Bone marrow (tissue), 2 donors: ENCODE measurements around the gene THNSL1.
"Not testable (repeated sequence)": the region's sequence is repeated elsewhere in the genome, so short reads cannot be mapped to it uniquely, and the experiment has no call there.

Experiments used
- DNase-seq, 2 donors: peaks; one replicate each; lab custom pipeline; 2025; lab: John Stamatoyannopoulos, UW

The THNSL1 gene

DNA sequence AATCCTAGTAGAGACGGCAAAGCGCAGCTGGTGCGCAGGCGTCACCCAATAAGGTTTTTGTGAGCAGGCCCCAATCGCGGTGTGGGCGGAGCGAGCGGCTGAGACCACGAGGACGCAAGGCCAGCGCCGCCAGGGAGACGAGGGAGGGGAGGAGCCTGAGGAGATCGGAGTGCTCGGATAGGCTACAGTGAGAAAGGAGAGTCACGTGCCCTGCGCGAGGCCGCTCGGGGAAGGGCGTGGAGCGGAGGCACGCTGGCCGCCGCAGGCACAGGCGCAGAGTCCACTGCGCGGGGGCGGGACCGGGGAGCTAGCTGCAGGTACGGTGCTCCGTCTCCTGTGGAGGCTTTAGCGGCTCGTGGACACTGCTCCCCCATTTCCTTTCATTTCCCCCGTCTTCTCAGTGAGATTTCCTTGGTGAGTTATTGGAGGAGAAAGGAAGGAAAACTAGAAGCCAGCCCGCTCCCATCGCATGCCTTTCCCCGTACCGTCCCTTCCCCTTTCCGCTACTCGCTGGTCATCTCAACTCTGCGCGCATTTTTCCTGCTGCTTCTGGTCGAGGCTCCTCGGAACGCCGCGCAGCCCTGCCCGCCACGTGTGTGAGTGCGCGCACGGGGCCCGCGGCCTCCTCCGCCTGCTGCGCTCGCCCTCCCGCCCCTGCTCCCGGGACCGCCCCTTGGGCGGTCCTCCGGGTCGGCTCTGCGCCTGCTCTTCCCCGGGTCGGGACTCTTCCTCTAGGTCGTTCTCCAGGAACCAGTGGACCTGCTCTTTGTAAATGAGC, at the start of gene THNSL1:
THNSL1 (plus strand) TSS at position 237 of the 778 bp plus-strand sequence. CDS start 6,612 bp downstream, outside the sequence.
- peak; percentile 73 to 75 for DNase-seq

DNA sequence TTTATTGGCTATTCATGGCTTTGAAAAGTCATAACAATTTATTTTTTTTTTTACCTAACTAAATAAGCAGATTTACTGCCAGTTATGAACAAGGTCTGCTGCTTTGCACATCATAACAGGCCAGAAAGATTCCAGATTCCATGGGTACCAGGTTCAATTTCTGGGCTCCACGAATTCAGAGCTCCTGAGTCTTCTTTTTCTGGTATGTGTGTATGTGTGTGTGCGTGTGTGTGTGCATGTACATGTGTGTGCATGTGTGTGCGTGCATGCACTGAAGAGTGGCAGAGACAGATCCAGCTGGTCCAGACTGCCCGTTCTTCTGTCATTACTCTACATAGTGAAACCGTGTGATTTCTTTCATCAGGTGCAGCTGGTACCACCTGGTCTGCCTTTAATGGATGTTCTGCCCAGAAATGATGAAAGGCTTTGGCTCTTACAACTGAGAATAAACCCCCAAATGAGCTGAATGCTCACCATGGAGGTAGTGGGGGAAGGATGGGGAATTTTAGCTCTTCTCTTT, 49.4 kb upstream of the THNSL1 start:
- no peak for DNase-seq

DNA sequence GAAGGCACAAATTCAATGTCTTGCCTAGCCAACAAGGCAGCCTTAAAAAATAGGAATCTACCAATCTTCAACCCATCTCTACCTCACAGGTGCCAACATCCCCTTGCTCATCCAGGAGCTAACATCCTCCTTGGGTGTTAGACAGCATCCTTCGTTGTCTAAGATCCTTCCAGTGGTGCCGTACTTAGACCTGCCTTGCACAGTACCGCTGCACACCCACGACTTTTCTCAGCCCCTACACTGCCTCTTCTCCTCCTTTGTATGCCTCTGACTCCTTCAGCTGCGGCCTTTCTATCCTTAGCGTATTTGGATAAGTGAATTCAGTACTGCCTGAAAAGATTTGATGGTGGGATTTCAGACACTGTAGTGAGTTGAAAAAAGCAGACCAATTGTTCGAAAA, 48.1 kb upstream of the THNSL1 start:
- no peak for DNase-seq

DNA sequence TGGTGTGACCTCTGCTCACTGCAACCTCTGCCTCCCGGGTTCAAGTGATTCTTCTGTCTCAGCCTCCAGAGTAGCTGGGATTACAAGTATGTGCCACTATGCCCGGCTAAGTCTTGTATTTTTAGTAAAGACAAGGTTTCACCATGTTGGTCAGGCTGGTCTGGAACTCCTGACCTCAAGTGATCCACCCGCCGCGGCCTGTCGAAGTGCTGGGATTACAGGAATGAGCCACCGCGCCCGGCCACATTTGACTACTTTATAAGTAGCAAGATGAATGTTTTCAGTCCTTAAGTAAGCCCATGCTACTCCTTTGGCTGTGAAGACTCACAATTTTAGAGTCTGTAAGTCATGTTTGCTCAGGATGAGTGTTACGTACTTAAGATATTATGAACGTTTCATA, 47.5 kb upstream of the THNSL1 start:
- DNase-seq = not testable (repeated sequence)

GRCh38 chr10:24969841-24970281, 46.6 kb upstream of the THNSL1 start:
- no peak for DNase-seq

GRCh38 chr10:24971374-24971773, 45.0 kb upstream of the THNSL1 start:
- DNase-seq = no peak

GRCh38 chr10:24973163-24973562, 43.2 kb upstream of the THNSL1 start:
- no peak for DNase-seq

- DNase-seq = no peak
Observed at GRCh38 chr10:24974976-24975375, 41.4 kb upstream of the THNSL1 start.

- no peak for DNase-seq
Observed at GRCh38 chr10:24979685-24980084, 36.7 kb upstream of the THNSL1 start.

- no peak for DNase-seq
Observed at GRCh38 chr10:24981161-24981710, 35.2 kb upstream of the THNSL1 start.

DNA sequence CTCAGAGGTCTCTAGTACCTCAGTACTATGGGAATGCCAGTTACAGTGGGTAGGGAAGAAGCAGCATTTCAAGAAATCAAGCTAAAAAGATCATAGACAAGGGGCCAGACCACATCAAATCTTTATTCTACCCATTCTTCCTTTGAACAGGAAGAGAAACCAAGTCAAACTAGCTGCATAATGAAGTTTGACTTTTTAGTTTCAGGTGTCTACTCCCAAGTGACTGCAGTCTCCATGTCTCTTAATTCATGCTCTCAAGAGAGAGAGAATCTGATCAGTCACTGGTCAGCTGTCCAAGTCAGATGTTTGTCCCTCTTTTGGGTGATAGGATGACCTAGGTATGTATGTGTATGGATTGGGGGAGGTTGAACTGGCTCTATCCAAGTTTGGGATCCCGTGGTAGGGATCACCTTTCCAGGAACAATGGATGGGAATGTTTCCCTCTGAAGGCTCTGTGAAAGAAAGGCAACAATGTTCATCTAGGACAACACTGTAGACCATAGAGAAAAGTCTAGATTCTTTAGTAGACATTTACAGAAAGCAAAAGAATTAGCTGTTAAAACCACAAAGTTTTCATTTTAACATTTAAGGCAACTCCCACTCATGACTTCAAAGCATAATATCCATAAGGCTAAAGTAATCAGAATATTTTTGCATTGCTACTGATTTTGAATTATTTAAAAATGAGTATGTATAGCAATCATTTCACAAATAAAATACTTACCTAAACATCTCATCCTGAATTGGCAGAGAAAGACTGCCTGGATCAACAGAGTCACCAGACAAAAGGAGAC, 33.9 kb upstream of the THNSL1 start:
- DNase-seq = no peak

DNA sequence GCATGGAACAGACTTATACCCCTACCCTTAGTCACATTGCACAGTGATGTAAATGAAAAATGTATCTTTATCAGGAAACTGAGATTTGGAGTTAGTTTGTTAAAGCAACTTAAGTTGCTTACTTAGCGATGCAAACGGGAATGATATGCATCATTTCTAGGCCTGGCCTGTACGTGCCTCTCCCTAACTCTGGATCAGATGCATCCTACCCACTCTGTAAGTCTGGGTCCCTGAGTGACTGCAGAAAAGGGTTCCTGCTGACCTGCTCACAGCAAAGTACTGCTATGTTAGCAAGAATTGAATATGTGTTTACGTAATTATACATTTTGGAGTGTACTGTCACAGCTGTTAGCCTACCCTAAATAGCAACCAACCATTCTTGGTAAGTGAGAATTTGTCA, 33.3 kb upstream of the THNSL1 start:
- no peak for DNase-seq

- no peak for DNase-seq
Observed at GRCh38 chr10:24983946-24984345, 32.5 kb upstream of the THNSL1 start.

DNA sequence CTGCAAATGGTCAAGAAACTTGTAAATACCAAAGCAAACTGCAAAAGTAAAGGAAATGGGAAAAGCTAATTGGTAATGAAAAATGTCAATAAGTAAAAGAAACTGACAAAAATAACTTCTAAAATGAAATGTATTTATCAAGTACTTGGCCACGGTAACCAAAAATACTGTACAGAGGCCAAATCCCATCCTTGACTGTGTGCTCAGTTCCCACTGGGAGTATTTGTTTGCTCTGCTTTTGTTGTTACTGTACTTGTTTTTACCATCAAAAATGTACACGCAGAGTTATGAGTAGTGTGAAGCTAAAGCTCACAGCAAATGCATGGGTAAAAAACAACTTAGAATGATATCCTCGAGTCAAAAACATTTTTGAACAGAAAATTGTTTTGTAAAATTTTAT, 31.5 kb upstream of the THNSL1 start:
- DNase-seq = no peak

- peak in 1 of 2 donors; percentile 13 for DNase-seq
Observed at GRCh38 chr10:24988831-24989640, 27.4 kb upstream of the THNSL1 start.

GRCh38 chr10:24989867-24990266, 26.5 kb upstream of the THNSL1 start:
- no peak for DNase-seq

- no peak for DNase-seq
Observed at GRCh38 chr10:24991298-24991697, 25.1 kb upstream of the THNSL1 start.

GRCh38 chr10:24992512-24993133, 23.8 kb upstream of the THNSL1 start:
- no peak for DNase-seq

GRCh38 chr10:24993237-24993958, 23.0 kb upstream of the THNSL1 start:
- no peak for DNase-seq

DNA sequence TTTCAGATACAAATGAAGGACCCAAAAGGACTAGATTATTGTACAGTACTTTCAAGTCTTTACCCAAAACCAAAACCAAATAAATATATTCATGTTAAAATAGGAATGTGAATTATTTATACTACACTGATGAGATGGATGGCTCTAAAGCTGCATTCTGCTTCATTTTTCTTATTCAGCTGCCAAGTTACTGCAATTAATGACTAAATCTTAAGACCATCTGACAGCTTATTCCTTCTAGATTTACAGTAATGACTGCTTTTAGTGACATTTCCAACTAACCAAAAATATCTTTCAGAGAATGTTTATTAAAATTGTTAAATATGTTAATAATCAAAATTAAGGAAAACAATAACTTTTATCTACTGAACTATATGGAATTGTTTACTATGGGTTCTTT, 21.3 kb upstream of the THNSL1 start:
- DNase-seq = no peak

- no peak for DNase-seq
Observed at GRCh38 chr10:24998044-24998443, 18.4 kb upstream of the THNSL1 start.
